ENCODE measurements around the gene TOM1L1.

GRCh38 chr17:54920819-54921218, 20.2 kb downstream of the TOM1L1 start:
- TF ChIP-seq CTCF (IDR thresholded peaks at IDR 0.05) (no peak), POLR2AphosphoS5 (IDR thresholded peaks at IDR 0.05) (no peak)
